H1 (cell line): Measurements from ENCODE around the gene FAM167B. TPM values are rescaled to one million over a fixed set of nuclear protein-coding genes. Genes with fewer than 3 reads are reported as not detected.

Experiments
- CTCF ChIA-PET: fragments of 300-600 bp; sonication (Branson Sonifier 250); formaldehyde crosslinking; loops from one replicate; lab custom pipeline; 2021; ENCODE audit not compliant: partially characterized antibody; lab: Charles Lee
- POLR2A ChIA-PET: fragments of 300-600 bp; sonication (Branson Sonifier 250); formaldehyde crosslinking; loops from one replicate; lab custom pipeline; 2021; ENCODE audit warnings: inconsistent platforms; ENCODE audit not compliant: partially characterized antibody; lab: Charles Lee
- DNase-seq, 2 experiments: peaks; one replicate each; pipeline versions ENCODE4 v3.0.0 to v3.0.0-alpha.2; 2010 to 2022; ENCODE audit warnings: low spot score in 2 of 2, low read depth in 1 of 2, mixed read lengths in 1 of 2
- FAIRE-seq: peaks from 2 replicates; lab custom pipeline; 2011; peaks lifted over from hg19 to GRCh38; lab: Jason Lieb, UNC
- H2AFZ ChIP-seq: 2 replicates; pipeline ENCODE4 v1.8.1; 2012; ENCODE audit warnings: low read length, inconsistent platforms
- H2AK5ac ChIP-seq: 2 replicates; pipeline ENCODE4 v1.6.1; 2013; ENCODE audit warnings: low read depth, low read length
- H2BK120ac ChIP-seq: replicated peaks from 2 replicates; pipeline ENCODE3; 2013; ENCODE audit warnings: low read depth, low read length, inconsistent platforms
- H2BK12ac ChIP-seq: 2 replicates; pipeline ENCODE4 v1.6.1; 2013; ENCODE audit warnings: low read depth, low read length
- H2BK15ac ChIP-seq: 2 replicates; pipeline ENCODE4 v1.6.1; 2013; ENCODE audit warnings: low read length
- H2BK20ac ChIP-seq: 2 replicates; pipeline ENCODE4 v1.6.1; 2013; ENCODE audit warnings: low read length
- H2BK5ac ChIP-seq: 2 replicates; pipeline ENCODE4 v1.6.1; 2013; ENCODE audit warnings: low read depth, low read length
- H3K14ac ChIP-seq: 2 replicates; pipeline ENCODE4 v1.6.1; 2013; ENCODE audit warnings: inconsistent platforms; ENCODE audit not compliant: insufficient read length
- H3K18ac ChIP-seq: 2 replicates; pipeline ENCODE4 v1.6.1; 2013; ENCODE audit warnings: low read length; ENCODE audit errors: extremely low read depth
- H3K23ac ChIP-seq: 2 replicates; pipeline ENCODE4 v1.6.1; 2013; ENCODE audit warnings: inconsistent platforms; ENCODE audit not compliant: insufficient read length
- H3K23me2 ChIP-seq: 2 replicates; pipeline ENCODE4 v1.6.1; 2013; ENCODE audit warnings: low read depth, low read length
- H3K27ac ChIP-seq: 2 replicates; pipeline ENCODE4 v1.6.1; 2011; ENCODE audit warnings: low read depth, low read length, inconsistent platforms
- H3K27me3 ChIP-seq, 4 experiments: replicated peaks in 1 of 4; 1 replicate in 1 of 4; 2 replicates in 3 of 4; pipeline versions ENCODE4 v1.6.1 to v1.8.1; 2011 to 2013; ENCODE audit warnings: low read length in 3 of 4, mild to moderate bottlenecking in 3 of 4, inconsistent platforms in 2 of 4, mixed read lengths in 2 of 4, moderate library complexity in 1 of 4; ENCODE audit not compliant: control insufficient read depth in 3 of 4, insufficient read depth in 3 of 4; ENCODE audit errors: extremely low read depth in 1 of 4
- H3K36me3 ChIP-seq, 4 experiments: 2 replicates each; pipeline versions ENCODE4 v1.6.1 to v1.8.1; 2011 to 2013; ENCODE audit warnings: mild to moderate bottlenecking in 4 of 4, low read length in 3 of 4, moderate library complexity in 2 of 4, control low read depth in 1 of 4, inconsistent platforms in 1 of 4; ENCODE audit not compliant: insufficient read depth in 4 of 4, control insufficient read depth in 2 of 4
- H3K4ac ChIP-seq: replicated peaks from 2 replicates; pipeline ENCODE3; 2013; ENCODE audit warnings: low read length, low read depth, mixed read lengths, inconsistent platforms; ENCODE audit not compliant: insufficient read length
- H3K4me1 ChIP-seq, 4 experiments: replicated peaks in 1 of 4; 1 replicate in 1 of 4; 2 replicates in 3 of 4; pipeline versions ENCODE4 v1.6.1 to v1.8.1; 2011 to 2013; ENCODE audit warnings: low read length in 3 of 4, inconsistent platforms in 2 of 4, mixed read lengths in 1 of 4; ENCODE audit not compliant: insufficient read depth in 4 of 4, control insufficient read depth in 3 of 4
- H3K4me2 ChIP-seq, 2 experiments: 2 replicates each; pipeline versions ENCODE4 v1.6.1 to v1.8.1; 2011 to 2013; ENCODE audit warnings: low read depth in 2 of 2, low read length in 2 of 2, control low read depth in 1 of 2, inconsistent platforms in 1 of 2, mild to moderate bottlenecking in 1 of 2; ENCODE audit not compliant: insufficient read depth in 1 of 2
- H3K4me3 ChIP-seq, 4 experiments: fragments of 200-600, 300-600 bp in 1 of 4; sonication (generic), shearing (Covaris generic), sonication (Bioruptor Twin) in 1 of 4; 2 replicates each; pipeline versions ENCODE4 v1.5.1 to v1.8.1; 2011 to 2016; ENCODE audit warnings: low read length in 4 of 4, low read depth in 3 of 4, control low read depth in 2 of 4, inconsistent platforms in 2 of 4, mild to moderate bottlenecking in 2 of 4, mixed read lengths in 1 of 4, moderate library complexity in 1 of 4; ENCODE audit not compliant: insufficient read depth in 2 of 4; ENCODE audit errors: extremely low read depth in 1 of 4
- H3K56ac ChIP-seq: replicated peaks from 2 replicates; pipeline ENCODE3; 2013; ENCODE audit warnings: low read depth, mild to moderate bottlenecking, mixed read lengths, low read length, inconsistent platforms; ENCODE audit not compliant: insufficient read length
- H3K79me1 ChIP-seq: 2 replicates; pipeline ENCODE4 v1.6.1; 2013; ENCODE audit warnings: low read depth, low read length, control low read depth
- H3K79me2 ChIP-seq, 2 experiments: 2 replicates each; pipeline versions ENCODE4 v1.6.1 to v1.8.1; 2012 to 2013; ENCODE audit warnings: low read length in 2 of 2, mild to moderate bottlenecking in 2 of 2, inconsistent platforms in 1 of 2; ENCODE audit not compliant: insufficient read depth in 2 of 2, control insufficient read depth in 1 of 2
- H3K9ac ChIP-seq, 4 experiments: replicated peaks in 1 of 4; 1 replicate in 1 of 4; 2 replicates in 3 of 4; pipeline versions ENCODE4 v1.6.1 to v1.8.1; 2011 to 2013; ENCODE audit warnings: low read depth in 3 of 4, low read length in 3 of 4, control low read depth in 2 of 4, mild to moderate bottlenecking in 2 of 4, moderate library complexity in 2 of 4, inconsistent platforms in 1 of 4; ENCODE audit errors: extremely low read depth in 1 of 4
- H3K9me3 ChIP-seq, 2 experiments: 2 replicates each; pipeline versions ENCODE4 v1.6.1 to v1.8.1; 2012 to 2013; ENCODE audit warnings: mild to moderate bottlenecking in 2 of 2, moderate library complexity in 2 of 2, control low read depth in 1 of 2, inconsistent platforms in 1 of 2, low read depth in 1 of 2, low read length in 1 of 2, mixed read lengths in 1 of 2; ENCODE audit not compliant: insufficient read depth in 2 of 2
- H4K20me1 ChIP-seq, 2 experiments: replicated peaks in 1 of 2; 2 replicates each; pipeline versions ENCODE3 to v1.8.1; 2011 to 2013; ENCODE audit warnings: inconsistent platforms in 2 of 2, low read length in 2 of 2, mild to moderate bottlenecking in 1 of 2; ENCODE audit not compliant: insufficient read depth in 2 of 2, control insufficient read depth in 1 of 2
- H4K5ac ChIP-seq: 2 replicates; pipeline ENCODE4 v1.6.1; 2013; ENCODE audit warnings: low read length, low read depth, mixed read lengths, inconsistent platforms; ENCODE audit not compliant: insufficient read length
- H4K8ac ChIP-seq: 2 replicates; pipeline ENCODE4 v1.8.0; 2013; ENCODE audit warnings: mild to moderate bottlenecking, moderate library complexity, low read length, inconsistent platforms; ENCODE audit not compliant: insufficient read depth; ENCODE audit errors: extremely low read depth
- H4K91ac ChIP-seq: replicated peaks from 2 replicates; pipeline ENCODE3; 2013; ENCODE audit warnings: low read length, mixed read lengths, inconsistent platforms; ENCODE audit not compliant: insufficient read length
- ASH2L ChIP-seq: fragments of 200-600, 300-600 bp; sonication (generic); IDR thresholded peaks from one replicate; pipeline ENCODE4 v1.7.1; 2017; ENCODE audit warnings: low read length
- BCL11A ChIP-seq, 2 experiments: IDR thresholded peaks; one replicate each; pipeline ENCODE4 v1.6.1; 2011; ENCODE audit warnings: low read depth in 2 of 2, low read length in 2 of 2, mild to moderate bottlenecking in 2 of 2
- BRCA1 ChIP-seq: IDR thresholded peaks from 2 replicates; pipeline ENCODE4 v1.6.1; 2012; ENCODE audit warnings: low read depth, low read length, improper control_type of control experiment
- CBX8 ChIP-seq: fragments of 300-800, 300-1000 bp; sonication (generic); IDR thresholded peaks from 2 replicates; pipeline ENCODE4 v1.7.1; 2016; ENCODE audit warnings: low read depth, low read length, borderline replicate concordance
- NANOG ChIP-seq: IDR thresholded peaks from 2 replicates; pipeline ENCODE4 v1.6.1; 2011; ENCODE audit warnings: low read length, low read depth, mild to moderate bottlenecking, inconsistent platforms; ENCODE audit not compliant: insufficient read depth, poor library complexity, severe bottlenecking
- POLR2AphosphoS5 ChIP-seq: IDR thresholded peaks from 2 replicates; pipeline ENCODE4 v1.6.1; 2011; ENCODE audit warnings: low read depth, low read length
- RBBP5 ChIP-seq: IDR thresholded peaks from 2 replicates; pipeline ENCODE4 v1.7.1; 2012; ENCODE audit warnings: low read depth, mild to moderate bottlenecking, inconsistent platforms, low read length, moderate library complexity, borderline replicate concordance
- RNF2 ChIP-seq: fragments of 200-900, 300-1000 bp; sonication (generic); IDR thresholded peaks from 2 replicates; pipeline ENCODE4 v1.7.1; 2016; ENCODE audit warnings: borderline replicate concordance, low read depth, mild to moderate bottlenecking, antibody characterized with exemption, low read length; ENCODE audit not compliant: poor library complexity, severe bottlenecking; ENCODE audit errors: missing control alignments
- SUZ12 ChIP-seq: fragments of 200-600 bp; sonication (generic); IDR thresholded peaks from 2 replicates; pipeline ENCODE4 v1.6.1; 2012; ENCODE audit warnings: mild to moderate bottlenecking, inconsistent platforms, low read length, moderate library complexity, mixed read lengths
- ZNF274 ChIP-seq: IDR thresholded peaks from 2 replicates; pipeline ENCODE4 v1.7.0; 2012; ENCODE audit warnings: low read length, borderline replicate concordance; ENCODE audit errors: extremely low read depth
- WGBS, 2 experiments: shearing (Covaris generic) in 1 of 2; methylation state at CpG; one replicate each; pipeline versions ENCODE4 v1.1.6 to v1.1.7; 2013 to 2015; ENCODE audit warnings: low lambda C conversion rate in 2 of 2, mixed read lengths in 2 of 2, inconsistent platforms in 1 of 2, low coverage in 1 of 2, missing lambda C conversion rate in 1 of 2; ENCODE audit not compliant: insufficient replicate concordance in 2 of 2, insufficient coverage in 1 of 2, insufficient read length in 1 of 2; ENCODE audit errors: extremely low coverage in 1 of 2, missing lambda C conversion rate in 1 of 2; 5-methylcytosine and 5-hydroxymethylcytosine counted together
- polyA plus RNA-seq, 7 experiments: library from polyadenylated mRNA; depleted of rRNA in 3 of 7; stranded (reverse) in 5 of 7; unstranded in 2 of 7; fragments of >200 nt in 5 of 7; fragments of 200-250 nt in 2 of 7; gene quantifications; 1 replicate in 5 of 7; 2 replicates in 1 of 7; 4 replicates in 1 of 7; pipeline versions ENCODE4 v1.2.1 to v1.2.3, GENCODE V29; 2011 to 2013; ENCODE audit warnings: missing spikeins in 2 of 7, mixed read lengths in 2 of 7
- total RNA-seq: library from RNA; stranded (reverse); fragmentation: NEBNext Ultra II Directional; extraction: Animal tissue kit (Norgen Biotek cat#: 25700); gene quantifications from 2 replicates; pipeline ENCODE4 v1.2.1, GENCODE V29; 2021

FAM167B gene
- total and polyA plus RNA-seq, 2 of the 8 experiments (the other 6 are each of a cell fraction or from before 2014, with no cell fraction given): 2.8 to 3.9 TPM

- Histone ChIP-seq H3K27me3 (no peaks in the 10 kb centered on the region; a peak in 1 of 7 replicates), H3K23ac (no peak overlapping the region), H3K14ac (no peak overlapping the region), H2BK12ac (no peak overlapping the region), H3K4ac (no peak overlapping the region), H3K9ac (no peak overlapping the region), H4K91ac (no peak overlapping the region), H2BK120ac (no peak overlapping the region), H2BK5ac (no peak overlapping the region), H3K79me1 (0 out of 2 replicates have a peak, but pooled peaks cover 3% of the 10 kb centered on the region), H3K4me2 (no peak overlapping the region), H2AK5ac (no peak overlapping the region), H3K79me2 (no peaks in the 10 kb centered on the region), H4K20me1 (peaks cover 6 to 8% of the 10 kb centered on the region in 2 experiments), H2BK15ac (no peak overlapping the region), H3K9me3 (no peaks in the 10 kb centered on the region), H2BK20ac (no peak overlapping the region), H3K23me2 (peaks cover 9% of the 10 kb centered on the region; the same call in 1 of the 2 replicates), H3K18ac (no peak overlapping the region), H3K4me3 (no peak overlapping the region), H4K8ac (no peak overlapping the region), H4K5ac (no peak overlapping the region), H2AFZ (no peak overlapping the region), H3K36me3 (peaks cover 28 to 49% (median 39%) of the 10 kb centered on the region in 4 experiments; a peak in 7 of 8 replicates), H3K56ac (no peak overlapping the region), H3K4me1 (peaks cover 13 to 28% (median 18%) of the 10 kb centered on the region in 4 experiments), H3K27ac (no peak overlapping the region)
- no peak for TF ChIP-seq SUZ12
- TF ChIP-seq BRCA1: no peak
- no peak for TF ChIP-seq ASH2L
- no peak for TF ChIP-seq CBX8
- TF ChIP-seq BCL11A (IDR thresholded peaks at IDR 0.05; ENCODE audit: low read depth in 2 of 2, low read length in 2 of 2): no peak
- TF ChIP-seq RNF2: no peak
- no peak for TF ChIP-seq POLR2AphosphoS5
- no peak for TF ChIP-seq NANOG
- TF ChIP-seq ZNF274: no peak
- TF ChIP-seq RBBP5: no peak
- 94% methylated on average over 6 of the region's 6 CpGs; no CpG with 5 or more reads in 1 of the 2 experiments for WGBS, 2 experiments
- POLR2A ChIA-PET: interaction anchor here (0.7 to 21.3 kb wide), 14 partner anchors 11 to 143 kb away, joined by 3 to 332 read pairs (median 6); partner anchors contain the start of genes DCDC2B, IQCC, TMEM39B and TXLNA
- CTCF ChIA-PET: interaction anchor here (1.8 to 2.4 kb wide), 3 partner anchors 18 to 50 kb away, joined by 7 to 16 read pairs (median 8); no protein-coding TSS in a partner anchor
- FAIRE-seq (no peak), DNase-seq (no peak)
These were observed 49.2 kb upstream of the FAM167B start for GRCh38 chr1:32197837-32198236.
